ENCODE data around the gene CFH. TPM values are rescaled to one million over a fixed set of nuclear protein-coding genes. Genes with fewer than 3 reads are reported as not detected.
"Not testable (repeated sequence)": the region's sequence is repeated elsewhere in the genome, so short reads cannot be mapped to it uniquely, and the experiment has no call there.

CFH gene
- total RNA-seq, 2 donors from 2014 or later: 151 to 350 TPM

GRCh38 chr1:196733091-196733970 is 81.5 kb downstream of the CFH start:
- intact Hi-C loops (cut with DNase I): no loop called here
- DNase-seq (ENCODE audit: low spot score): no peak

GRCh38 chr1:196734006-196734405 is 82.2 kb downstream of the CFH start:
- intact Hi-C loops (cut with DNase I): no loop called here
- DNase-seq (ENCODE audit: low spot score): no peak

GRCh38 chr1:196734460-196734859 is 82.6 kb downstream of the CFH start:
- intact Hi-C loops (cut with DNase I): no loop called here
- no peak for DNase-seq (ENCODE audit: low spot score)

GRCh38 chr1:196738730-196739129 is 86.9 kb downstream of the CFH start:
- intact Hi-C loops (cut with DNase I): no loop called here

GRCh38 chr1:196743244-196743643 is 91.4 kb downstream of the CFH start:
- DNase-seq (ENCODE audit: low spot score); intact Hi-C loops (cut with DNase I): not testable (repeated sequence)

More at GRCh38 chr1:196738730-196739129, 86.9 kb downstream of the CFH start:
- no peak for DNase-seq (ENCODE audit: low spot score)

- DNase-seq (ENCODE audit: low spot score); intact Hi-C loops (cut with DNase I): not testable (repeated sequence)
Measured at GRCh38 chr1:196765019-196765740, 113.3 kb downstream of the CFH start.

- DNase-seq (ENCODE audit: low spot score); intact Hi-C loops (cut with DNase I): not testable (repeated sequence)
Measured at GRCh38 chr1:196769823-196770222, 118.0 kb downstream of the CFH start.

GRCh38 chr1:196773713-196774112 is 121.9 kb downstream of the CFH start:
- intact Hi-C loops (cut with DNase I): no loop called here
- DNase-seq (ENCODE audit: low spot score): no peak

GRCh38 chr1:196774175-196774574 is 122.3 kb downstream of the CFH start:
- intact Hi-C loops (cut with DNase I): no loop called here
- DNase-seq (ENCODE audit: low spot score): no peak

GRCh38 chr1:196774603-196775002 is 122.8 kb downstream of the CFH start, which contains the start of gene CFHR3:
CFHR3 (plus strand) TSS chr1:196774840; CDS start chr1:196774887, 47 bp downstream.
- DNase-seq (ENCODE audit: low spot score): no peak
- intact Hi-C loops (cut with DNase I): no loop called here

GRCh38 chr1:196777603-196778002 is 125.8 kb downstream of the CFH start:
- intact Hi-C loops (cut with DNase I): no loop called here

GRCh38 chr1:196779093-196779492 is 127.2 kb downstream of the CFH start:
- intact Hi-C loops (cut with DNase I): no loop called here
- DNase-seq (ENCODE audit: low spot score): no peak

More at GRCh38 chr1:196777603-196778002, 125.8 kb downstream of the CFH start:
- DNase-seq (ENCODE audit: low spot score): no peak

GRCh38 chr1:196791252-196791651 is 139.4 kb downstream of the CFH start:
- intact Hi-C loops (cut with DNase I); DNase-seq (ENCODE audit: low spot score): not testable (repeated sequence)

GRCh38 chr1:196794103-196794502 is 142.3 kb downstream of the CFH start:
- intact Hi-C loops (cut with DNase I); DNase-seq (ENCODE audit: low spot score): not testable (repeated sequence)

Other genes with a start within 250 kb of the CFH start
- gene KCNT2, start 43.6 kb upstream of the CFH start, total RNA-seq: 10 to 100 TPM in 1 of 2 donors, 1 to 10 TPM in 1; 7.5 to 13.3 TPM
- gene CFHR3, start 122.8 kb downstream of the CFH start, total RNA-seq: under 1 TPM; 0.38 to 0.79 TPM
- gene CFHR1, start 167.7 kb downstream of the CFH start, total RNA-seq: 1 to 10 TPM in 1 of 2 donors, under 1 TPM in 1; 0.76 to 4.0 TPM
- not detected for gene CFHR4, start 236.0 kb downstream of the CFH start, total RNA-seq

Measured in posterior vena cava (tissue), 2 donors.